Colonic mucosa (tissue), 4 donors: ENCODE results near the gene WNK2. TPM values are rescaled to one million over a fixed set of nuclear protein-coding genes. Genes with fewer than 3 reads are reported as not detected.
A peak's percentile ranks its signal among the peaks of the same experiment; 100 is the strongest.
"Not testable (repeated sequence)": the region's sequence is repeated elsewhere in the genome, so short reads cannot be mapped to it uniquely, and the experiment has no call there.

ENCODE experiments used
- DNase-seq: peaks from one replicate; pipeline ENCODE4 v3.0.0-alpha.2; 2020
- H3K27ac ChIP-seq: fragments of 200-600 bp; one replicate; pipeline ENCODE4 v1.8.0; 2021
- H3K27me3 ChIP-seq: fragments of 200-600 bp; one replicate; pipeline ENCODE4 v1.8.0; 2021
- H3K36me3 ChIP-seq: fragments of 200-600 bp; one replicate; pipeline ENCODE4 v1.8.0; 2021
- H3K4me1 ChIP-seq: fragments of 200-600 bp; one replicate; pipeline ENCODE4 v1.8.0; 2021; ENCODE audit warnings: mild to moderate bottlenecking
- H3K4me3 ChIP-seq: fragments of 200-600 bp; one replicate; pipeline ENCODE4 v1.8.0; 2021
- H3K9ac ChIP-seq, 2 donors: one replicate each; pipeline ENCODE4 v1.7.0; 2013; ENCODE audit warnings: control low read depth in 2 of 2, low read depth in 2 of 2, low read length in 2 of 2
- H3K9me3 ChIP-seq: fragments of 200-600 bp; one replicate; pipeline ENCODE4 v1.8.0; 2021
- CTCF ChIP-seq: fragments of 200-600 bp; IDR thresholded peaks from one replicate; pipeline ENCODE4 v1.8.0; 2022; ENCODE audit warnings: antibody characterized with exemption, mild to moderate bottlenecking
- intact Hi-C: fragments of 100-400 bp; cut with DNase I; formaldehyde crosslinking; loops from one replicate; pipeline ENCODE4 v1.14.1; 2022
- total RNA-seq, 2 donors: library from RNA; stranded (reverse); fragmentation: NEBNext Ultra II Directional in 1 of 2; extraction: Animal tissue kit (Norgen Biotek cat#: 25700) in 1 of 2; gene quantifications; one replicate each; pipeline ENCODE4 v1.2.1, GENCODE V29; 2021
- donor health status: healthy.
- donor health status: DM: no; HTN: no; CAD: no.
- donor health status: DM: no; HTN: no; CAD: no.

Gene WNK2
- total RNA-seq, 2 donors from 2014 or later = 161 to 238 TPM

- H3K9ac ChIP-seq = no peak overlapping the region
- H3K27me3 ChIP-seq = peaks cover 11% of the 10 kb centered on the region
- TF ChIP-seq CTCF = no peak
- H3K36me3 ChIP-seq = no peaks in the 10 kb centered on the region
- no peaks in the 10 kb centered on the region for H3K4me1 ChIP-seq
- peak overlapping the region; percentile 28 for H3K4me3 ChIP-seq
- no peak overlapping the region for H3K27ac ChIP-seq
- no peaks in the 10 kb centered on the region for H3K9me3 ChIP-seq
- DNase-seq = no peak
- intact Hi-C loops = no loop called here
Measured at GRCh38 chr9:93345643-93346230, 161.8 kb downstream of the WNK2 start.

- H3K27ac ChIP-seq = no peak overlapping the region
- no peaks in the 10 kb centered on the region for H3K4me1 ChIP-seq
- no peak overlapping the region for H3K9ac ChIP-seq
- intact Hi-C loops = no loop called here
- H3K4me3 ChIP-seq = peak overlapping the region; percentile 28
- peaks cover 11% of the 10 kb centered on the region for H3K27me3 ChIP-seq
- H3K36me3 ChIP-seq = no peaks in the 10 kb centered on the region
- TF ChIP-seq CTCF = no peak
- H3K9me3 ChIP-seq = no peaks in the 10 kb centered on the region
- no peak for DNase-seq
Measured at GRCh38 chr9:93346231-93347112, 162.5 kb downstream of the WNK2 start.

- H3K36me3 ChIP-seq, H3K4me3 ChIP-seq, intact Hi-C loops, H3K9me3 ChIP-seq, H3K4me1 ChIP-seq, H3K9ac ChIP-seq, H3K27ac ChIP-seq, DNase-seq: not testable (repeated sequence)
- peaks cover 11% of the 10 kb centered on the region for H3K27me3 ChIP-seq
Measured at GRCh38 chr9:93347371-93347975, 163.5 kb downstream of the WNK2 start.

GRCh38 chr9:93353413-93354310, 169.7 kb downstream of the WNK2 start:
- H3K4me3 ChIP-seq, DNase-seq, H3K27ac ChIP-seq, H3K9me3 ChIP-seq, H3K9ac ChIP-seq, H3K27me3 ChIP-seq, H3K4me1 ChIP-seq, intact Hi-C loops, H3K36me3 ChIP-seq: not testable (repeated sequence)

GRCh38 chr9:93354451-93354850, 170.5 kb downstream of the WNK2 start:
- Histone ChIP-seq H3K36me3 (no peaks in the 10 kb centered on the region), H3K4me1 (no peaks in the 10 kb centered on the region), H3K27me3 (no peaks in the 10 kb centered on the region), H3K9me3 (no peaks in the 10 kb centered on the region), H3K4me3 (no peak overlapping the region), H3K27ac (no peak overlapping the region), H3K9ac (no peak overlapping the region)
- intact Hi-C loops = no loop called here
- no peak for DNase-seq
- no peak for TF ChIP-seq CTCF

- Histone ChIP-seq H3K4me3 (no peak overlapping the region), H3K9me3 (no peaks in the 10 kb centered on the region), H3K27ac (no peak overlapping the region), H3K36me3 (no peaks in the 10 kb centered on the region), H3K9ac (no peak overlapping the region), H3K27me3 (no peaks in the 10 kb centered on the region), H3K4me1 (no peaks in the 10 kb centered on the region)
- no peak for DNase-seq
- intact Hi-C loops = no loop called here
- TF ChIP-seq CTCF = no peak
Measured at GRCh38 chr9:93355827-93356226, 171.9 kb downstream of the WNK2 start.
